H9 (cell line): ENCODE measurements around the gene FAM217B. TPM values are rescaled to one million over a fixed set of nuclear protein-coding genes. Genes with fewer than 3 reads are reported as not detected.
A peak's percentile ranks its signal among the peaks of the same experiment; 100 is the strongest.

ENCODE experiments used
- DNase-seq: peaks from one replicate; pipeline ENCODE4 v3.0.0-alpha.2; 2017
- H2AFZ ChIP-seq: one replicate; pipeline ENCODE4 v1.6.1; 2013; ENCODE audit warnings: mild to moderate bottlenecking, low read length, control low read depth, moderate library complexity
- H2AK5ac ChIP-seq: 2 replicates; pipeline ENCODE4 v1.6.1; 2013; ENCODE audit warnings: low read length, control low read depth, mixed read lengths; ENCODE audit not compliant: insufficient read length
- H2BK120ac ChIP-seq: one replicate; pipeline ENCODE4 v1.6.1; 2013; ENCODE audit warnings: low read depth, mild to moderate bottlenecking, low read length, control low read depth, inconsistent platforms; ENCODE audit not compliant: poor library complexity, severe bottlenecking
- H2BK12ac ChIP-seq: 2 replicates; pipeline ENCODE4 v1.6.1; 2013; ENCODE audit warnings: low read length, control low read depth, mixed read lengths, low read depth; ENCODE audit not compliant: insufficient read length
- H2BK15ac ChIP-seq: 2 replicates; pipeline ENCODE4 v1.6.1; 2013; ENCODE audit warnings: low read depth, low read length, control low read depth
- H2BK20ac ChIP-seq: one replicate; pipeline ENCODE4 v1.6.1; 2013; ENCODE audit warnings: low read depth, mild to moderate bottlenecking, low read length, control low read depth, inconsistent platforms; ENCODE audit not compliant: poor library complexity, severe bottlenecking
- H2BK5ac ChIP-seq: 2 replicates; pipeline ENCODE4 v1.6.1; 2013; ENCODE audit warnings: low read length, control low read depth, mixed read lengths; ENCODE audit not compliant: insufficient read length
- H3K14ac ChIP-seq: 2 replicates; pipeline ENCODE4 v1.6.1; 2013; ENCODE audit warnings: low read length, control low read depth; ENCODE audit not compliant: insufficient read depth
- H3K18ac ChIP-seq: 2 replicates; pipeline ENCODE4 v1.6.1; 2013; ENCODE audit warnings: low read depth, mild to moderate bottlenecking, mixed read lengths, low read length, control low read depth; ENCODE audit not compliant: insufficient read length
- H3K23ac ChIP-seq: 2 replicates; pipeline ENCODE4 v1.6.1; 2013; ENCODE audit warnings: low read length, control low read depth, mixed read lengths, low read depth; ENCODE audit not compliant: insufficient read length
- H3K23me2 ChIP-seq: 2 replicates; pipeline ENCODE4 v1.6.1; 2013; ENCODE audit warnings: low read depth, mild to moderate bottlenecking, mixed read lengths, low read length, control low read depth; ENCODE audit not compliant: insufficient read length, poor library complexity, severe bottlenecking
- H3K27ac ChIP-seq: 2 replicates; pipeline ENCODE4 v1.5.1; 2013; ENCODE audit warnings: low read length, control low read depth, mixed read lengths, low read depth; ENCODE audit not compliant: insufficient read length
- H3K27me3 ChIP-seq: 2 replicates; pipeline ENCODE4 v1.6.1; 2013; ENCODE audit warnings: low read length, control low read depth, inconsistent platforms; ENCODE audit not compliant: insufficient read depth
- H3K4ac ChIP-seq: 2 replicates; pipeline ENCODE4 v1.6.1; 2013; ENCODE audit warnings: low read depth, mild to moderate bottlenecking, control low read depth, inconsistent platforms, low read length, moderate library complexity
- H3K4me1 ChIP-seq: 2 replicates; pipeline ENCODE4 v1.6.1; 2013; ENCODE audit warnings: low read length, control low read depth, inconsistent platforms; ENCODE audit not compliant: insufficient read depth
- H3K4me2 ChIP-seq: 2 replicates; pipeline ENCODE4 v1.6.1; 2013; ENCODE audit warnings: low read length, control low read depth, mixed read lengths; ENCODE audit not compliant: insufficient read length, insufficient read depth
- H3K56ac ChIP-seq: 2 replicates; pipeline ENCODE4 v1.6.1; 2013; ENCODE audit warnings: low read depth, mild to moderate bottlenecking, mixed read lengths, low read length, control low read depth; ENCODE audit not compliant: insufficient read length
- H3K79me1 ChIP-seq: 2 replicates; pipeline ENCODE4 v1.6.1; 2013; ENCODE audit warnings: low read depth, mild to moderate bottlenecking, moderate library complexity, low read length, control low read depth, inconsistent platforms; ENCODE audit not compliant: insufficient read depth, poor library complexity, severe bottlenecking
- H3K79me2 ChIP-seq: 2 replicates; pipeline ENCODE4 v1.6.1; 2013; ENCODE audit warnings: low read length, control low read depth, inconsistent platforms; ENCODE audit not compliant: insufficient read depth
- H3K9ac ChIP-seq: 2 replicates; pipeline ENCODE4 v1.6.1; 2013; ENCODE audit warnings: low read length, control low read depth, mixed read lengths; ENCODE audit not compliant: insufficient read length; ENCODE audit errors: extremely low read depth
- H3K9me3 ChIP-seq: one replicate; pipeline ENCODE4 v1.6.1; 2013; ENCODE audit warnings: low read depth, low read length, inconsistent platforms; ENCODE audit not compliant: control insufficient read depth
- H3T11ph ChIP-seq: one replicate; pipeline ENCODE4 v1.6.1; 2013; ENCODE audit warnings: mild to moderate bottlenecking, low read length, control low read depth, inconsistent platforms
- H4K20me1 ChIP-seq: one replicate; pipeline ENCODE4 v1.6.1; 2013; ENCODE audit not compliant: control insufficient read depth, insufficient read length, insufficient read depth
- H4K5ac ChIP-seq: 2 replicates; pipeline ENCODE4 v1.6.1; 2013; ENCODE audit warnings: low read depth, mild to moderate bottlenecking, mixed read lengths, low read length, control low read depth; ENCODE audit not compliant: insufficient read length
- H4K8ac ChIP-seq: replicated peaks from 2 replicates; pipeline ENCODE4 v1.6.1; 2013; ENCODE audit warnings: low read length, control low read depth, mixed read lengths, low read depth; ENCODE audit not compliant: insufficient read length
- H4K91ac ChIP-seq: 2 replicates; pipeline ENCODE4 v1.6.1; 2013; ENCODE audit warnings: low read depth, mild to moderate bottlenecking, moderate library complexity, mixed read lengths, low read length, control low read depth; ENCODE audit not compliant: insufficient read length
- H3K27ac Mint-ChIP-seq, 3 experiments: 2 replicates in 2 of 3; 3 replicates in 1 of 3; pipeline ENCODE4 v1.8.0; 2020 to 2021; ENCODE audit warnings: mixed read lengths in 3 of 3, mild to moderate bottlenecking in 1 of 3, moderate library complexity in 1 of 3
- H3K27me3 Mint-ChIP-seq: 2 replicates; pipeline ENCODE4 v1.8.0; 2021; ENCODE audit warnings: low read depth, mild to moderate bottlenecking, moderate library complexity, mixed read lengths
- H3K36me3 Mint-ChIP-seq, 3 experiments: 2 replicates in 2 of 3; 3 replicates in 1 of 3; pipeline ENCODE4 v1.8.0; 2020 to 2021; ENCODE audit warnings: low read depth in 3 of 3, mixed read lengths in 3 of 3; ENCODE audit not compliant: insufficient read depth in 1 of 3
- H3K4me1 Mint-ChIP-seq, 2 experiments: 2 replicates each; pipeline ENCODE4 v1.8.0; 2020; ENCODE audit warnings: mixed read lengths in 2 of 2
- H3K4me3 Mint-ChIP-seq, 2 experiments: 2 replicates in 1 of 2; 3 replicates in 1 of 2; pipeline ENCODE4 v1.8.0; 2020 to 2021; ENCODE audit warnings: mild to moderate bottlenecking in 2 of 2, mixed read lengths in 2 of 2, moderate library complexity in 1 of 2
- H3K9me3 Mint-ChIP-seq, 2 experiments: 2 replicates in 1 of 2; 3 replicates in 1 of 2; pipeline ENCODE4 v1.8.0; 2020; ENCODE audit warnings: mild to moderate bottlenecking in 2 of 2, mixed read lengths in 2 of 2, moderate library complexity in 1 of 2
- CTCF ChIP-seq: fragments of 200-600 bp; sonication (generic); conservative IDR thresholded peaks from 3 replicates; pipeline ENCODE4 v1.8.0; 2021; ENCODE audit warnings: antibody characterized with exemption, mild to moderate bottlenecking
- WGBS: extraction: QIAGEN DNeasy Blood & Tissue Kit; methylation state at CpG from one replicate; pipeline ENCODE4 v1.1.7; 2013; ENCODE audit warnings: missing lambda C conversion rate, low lambda C conversion rate, mixed read lengths; ENCODE audit not compliant: insufficient read length; ENCODE audit errors: extremely low coverage; 5-methylcytosine and 5-hydroxymethylcytosine counted together
- total RNA-seq: library from RNA; stranded (reverse); gene quantifications from 2 replicates; pipeline ENCODE4 v1.2.1, GENCODE V29; 2021

The FAM217B gene
- total RNA-seq, 1 experiment from 2014 or later: 24.5 TPM

GRCh38 chr20:59938221-59938620 is 2.0 kb upstream of the FAM217B start:
- Histone ChIP-seq H3K9me3 (no peaks in the 10 kb centered on the region), H3K27me3 (peaks cover 10% of the 10 kb centered on the region; the same call in 1 of the 2 replicates), H3T11ph (no peak overlapping the region), H4K8ac (no peak overlapping the region), H2AK5ac (no peak overlapping the region), H3K9ac (no peak overlapping the region), H2BK120ac (no peak overlapping the region), H3K56ac (no peak overlapping the region), H2BK15ac (no peak overlapping the region), H2BK20ac (no peak overlapping the region), H2AFZ (no peak overlapping the region), H3K4ac (no peak overlapping the region), H4K91ac (no peak overlapping the region), H4K5ac (no peak overlapping the region), H3K23ac (no peak overlapping the region), H3K27ac (no peak overlapping the region), H3K14ac (no peak overlapping the region), H3K79me2 (no peaks in the 10 kb centered on the region), H3K79me1 (no peaks in the 10 kb centered on the region), H2BK12ac (no peak overlapping the region), H3K4me1 (no peaks in the 10 kb centered on the region), H3K23me2 (peaks cover 9% of the 10 kb centered on the region), H3K4me2 (no peak overlapping the region), H4K20me1 (no peaks in the 10 kb centered on the region), H2BK5ac (no peak overlapping the region), H3K18ac (no peak overlapping the region)
- no CpG with 5 or more reads among the region's 4 CpGs for WGBS
- DNase-seq: no peak
- H3K27me3 Mint-ChIP-seq: peaks cover 40% of the 10 kb centered on the region
- peak overlapping the region in 1 of 2 experiments; percentile 67; a peak in 2 of 5 replicates for H3K4me3 Mint-ChIP-seq
- TF ChIP-seq CTCF: no peak
- peaks cover 6% of the 10 kb centered on the region in 2 experiments; a peak in 3 of 5 replicates for H3K9me3 Mint-ChIP-seq
- peaks cover 8 to 15% (median 11%) of the 10 kb centered on the region in 3 experiments for H3K36me3 Mint-ChIP-seq
- peaks cover 8 to 11% of the 10 kb centered on the region in 2 experiments for H3K4me1 Mint-ChIP-seq
- H3K27ac Mint-ChIP-seq: no peak overlapping the region
